ENCODE results near the gene LBR. TPM values are rescaled to one million over a fixed set of nuclear protein-coding genes. Genes with fewer than 3 reads are reported as not detected.
A peak's percentile ranks its signal among the peaks of the same experiment; 100 is the strongest.

Gene LBR
- total RNA-seq, 4 donors from 2014 or later, result 17.7 to 30.8 (median 25.1) TPM

DNA sequence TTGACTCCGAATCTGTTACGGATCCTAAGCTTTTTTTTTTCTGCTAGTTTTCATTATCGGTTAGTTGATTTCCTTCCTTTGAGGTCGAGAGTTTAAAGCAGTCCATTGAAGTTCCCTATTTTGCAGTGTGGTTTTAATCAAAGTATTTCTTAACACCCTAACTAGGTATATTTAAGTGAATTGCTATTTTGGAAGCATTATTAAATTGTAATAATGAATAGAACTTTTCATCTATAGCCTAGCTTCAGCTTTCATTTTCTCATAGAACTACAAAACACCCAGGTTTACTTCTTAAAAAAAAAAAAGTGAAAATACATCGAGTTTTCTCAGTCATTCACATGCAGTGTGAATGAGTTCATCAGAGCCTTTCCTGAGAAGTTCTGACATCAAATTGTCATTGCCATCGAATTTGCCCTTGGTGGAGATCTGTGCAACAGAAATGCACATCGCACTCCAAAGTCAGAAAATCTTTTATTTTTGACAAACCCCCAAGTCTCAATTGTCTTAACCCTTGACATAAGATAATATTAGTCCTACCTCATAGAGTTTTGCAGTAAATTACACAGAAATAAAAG is 1.1 kb upstream of the LBR start:
- peak overlapping the region; percentile 87 to 95 (median 94) for H3K27ac ChIP-seq
- peaks cover 0 to 8% (median 0%) of the 10 kb centered on the region in 4 donors for H3K9me3 ChIP-seq
- peak overlapping the region; percentile 78 to 99 (median 91) for H3K4me3 ChIP-seq
- H3K36me3 ChIP-seq, result no peaks in the 10 kb centered on the region
- WGBS, 2 donors, result 19 to 20% methylated on average over 7 of the region's 7 CpGs
- DNase-seq (ENCODE audit: low spot score in 2 of 2), result no peak
- H3K27me3 ChIP-seq, result no peaks in the 10 kb centered on the region
- no peak for TF ChIP-seq EP300 (IDR thresholded peaks at IDR 0.05)
- no peak for TF ChIP-seq CTCF (IDR thresholded peaks at IDR 0.05)
- TF ChIP-seq POLR2A (IDR thresholded peaks at IDR 0.05), result no peak
- peaks cover 0 to 39% (median 13%) of the 10 kb centered on the region in 4 donors for H3K4me1 ChIP-seq

- H3K36me3 ChIP-seq, result no peaks in the 10 kb centered on the region
- peak; percentile 77 to 80 for DNase-seq (ENCODE audit: low spot score in 2 of 2)
- peaks cover 0 to 44% (median 13%) of the 10 kb centered on the region in 4 donors for H3K4me1 ChIP-seq
- H3K9me3 ChIP-seq, result peaks cover 0 to 8% (median 0%) of the 10 kb centered on the region in 4 donors
- peak; percentile 1 to 83 for TF ChIP-seq EP300 (IDR thresholded peaks at IDR 0.05)
- TF ChIP-seq POLR2A (IDR thresholded peaks at IDR 0.05), result peak; percentile 5 to 81
- no peak for TF ChIP-seq CTCF (IDR thresholded peaks at IDR 0.05)
- H3K4me3 ChIP-seq, result peak overlapping the region; percentile 78 to 99 (median 91)
- 0% methylated on average over 43 to 71 of the region's 81 CpGs for WGBS, 2 donors
- no peaks in the 10 kb centered on the region for H3K27me3 ChIP-seq
- peak overlapping the region; percentile 87 to 95 (median 94) for H3K27ac ChIP-seq
These were observed 436 bp upstream of the LBR start for GRCh38 chr1:225428068-225428880.

DNA sequence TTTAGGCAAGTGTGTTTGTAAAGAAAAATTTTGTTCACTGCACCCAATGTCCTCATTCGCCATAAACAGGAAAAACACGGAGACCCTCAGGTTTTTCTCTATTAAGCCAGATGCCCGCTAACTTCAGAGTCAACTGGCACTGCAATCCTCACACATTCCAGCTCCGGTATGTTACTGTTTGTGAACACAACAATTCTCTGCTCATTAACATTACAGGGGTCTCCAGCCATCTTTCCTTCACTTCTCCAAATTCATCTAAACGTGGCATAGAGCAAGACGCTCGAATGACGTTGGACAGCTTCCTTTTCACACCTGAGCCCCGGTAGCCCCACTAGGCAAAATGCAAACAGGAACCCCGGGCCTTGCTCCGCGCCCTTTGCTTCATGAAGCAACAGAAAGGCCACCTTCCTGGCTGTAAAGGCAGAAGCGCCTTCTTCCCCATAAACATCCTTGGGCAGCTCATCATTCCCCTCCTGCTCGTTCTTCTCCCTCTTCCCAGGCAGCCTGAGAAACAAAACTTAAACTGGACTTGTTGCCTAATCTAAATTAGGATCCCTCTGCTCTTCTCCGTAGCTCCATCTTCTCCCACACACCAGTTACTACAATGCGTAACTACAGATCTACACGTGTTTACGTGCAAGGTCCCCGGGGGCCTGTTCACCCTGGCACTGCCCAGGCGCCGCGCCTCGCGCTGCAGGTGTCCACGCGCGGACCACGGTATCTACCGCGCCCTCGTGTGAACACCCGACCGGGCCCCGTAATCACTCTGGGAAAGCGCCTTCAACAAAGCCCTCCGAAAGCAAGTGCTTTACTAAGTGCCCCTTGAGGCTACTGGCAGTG is 1.2 kb downstream of the LBR start:
- peaks cover 0 to 5% (median 0%) of the 10 kb centered on the region in 4 donors for H3K9me3 ChIP-seq
- 6 to 7% methylated on average over 36 of the region's 36 CpGs for WGBS, 2 donors
- peaks cover 0 to 8% (median 0%) of the 10 kb centered on the region in 3 donors for H3K36me3 ChIP-seq
- DNase-seq (ENCODE audit: low spot score in 2 of 2), result peak in 1 of 2 donors; percentile 5
- no peaks in the 10 kb centered on the region for H3K27me3 ChIP-seq
- peak overlapping the region; percentile 70 to 99 (median 91) for H3K4me3 ChIP-seq
- H3K4me1 ChIP-seq, result peaks cover 0 to 44% (median 13%) of the 10 kb centered on the region in 4 donors
- H3K27ac ChIP-seq, result peak overlapping the region in 2 of 4 donors; percentile 94
- no peak for TF ChIP-seq EP300 (IDR thresholded peaks at IDR 0.05)
- no peak for TF ChIP-seq POLR2A (IDR thresholded peaks at IDR 0.05)
- no peak for TF ChIP-seq CTCF (IDR thresholded peaks at IDR 0.05)

- H3K36me3 ChIP-seq, result peaks cover 0 to 20% (median 0%) of the 10 kb centered on the region in 3 donors
- H3K9me3 ChIP-seq, result no peaks in the 10 kb centered on the region
- no peaks in the 10 kb centered on the region for H3K27me3 ChIP-seq
- no peak for DNase-seq (ENCODE audit: low spot score in 2 of 2)
- 48 to 57% methylated on average over 5 of the region's 5 CpGs for WGBS, 2 donors
- H3K4me3 ChIP-seq, result no peak overlapping the region
- TF ChIP-seq CTCF (IDR thresholded peaks at IDR 0.05), result no peak
- no peak for TF ChIP-seq EP300 (IDR thresholded peaks at IDR 0.05)
- no peak for TF ChIP-seq POLR2A (IDR thresholded peaks at IDR 0.05)
- H3K4me1 ChIP-seq, result peaks cover 0 to 44% (median 13%) of the 10 kb centered on the region in 4 donors
- no peak overlapping the region for H3K27ac ChIP-seq
These were observed 2.5 kb downstream of the LBR start for GRCh38 chr1:225425201-225425786.
